ENCODE measurements around the gene MMS22L. TPM values are rescaled to one million over a fixed set of nuclear protein-coding genes. Genes with fewer than 3 reads are reported as not detected.
A peak's percentile ranks its signal among the peaks of the same experiment; 100 is the strongest.

Gene MMS22L
- total RNA-seq, 2 experiments from 2014 or later = 34.1 to 34.7 TPM

- Mint-ChIP-seq H3K4me1 (ENCODE audit: low read depth) (peaks cover 19% of the 10 kb centered on the region), H3K27ac (no peak overlapping the region), H3K36me3 (ENCODE audit: low read depth) (peaks cover 40% of the 10 kb centered on the region), H3K9me3 (no peaks in the 10 kb centered on the region), H3K4me3 (peak overlapping the region; percentile 81), H3K27me3 (no peaks in the 10 kb centered on the region)
- intact Hi-C loops (cut with micrococcal nuclease) = loop anchor here (10.0 kb wide), 1 partner anchor 386 kb away; the partner anchor contains the start of gene NDUFAF4
- ChIA-PET POLR2A (no interaction called here), CTCF (no interaction called here)
- DNase-seq = no peak
- ATAC-seq = no peak
- TF ChIP-seq CTCF (IDR thresholded peaks at IDR 0.05) = no peak
Observed at GRCh38 chr6:97280766-97281165, 2.2 kb downstream of the MMS22L start.

GRCh38 chr6:97275804-97276203, 7.2 kb downstream of the MMS22L start:
- ChIA-PET POLR2A (no interaction called here), CTCF (interaction anchor here (1.4 kb wide), 1 partner anchor 19 kb away, joined by 3 read pairs; no protein-coding TSS in a partner anchor)
- no peak for ATAC-seq
- no peaks in the 10 kb centered on the region for H3K9me3 Mint-ChIP-seq
- H3K4me3 Mint-ChIP-seq = no peak overlapping the region
- intact Hi-C loops (cut with micrococcal nuclease) = no loop called here
- no peaks in the 10 kb centered on the region for H3K27me3 Mint-ChIP-seq
- no peak for TF ChIP-seq CTCF (IDR thresholded peaks at IDR 0.05)
- H3K36me3 Mint-ChIP-seq (ENCODE audit: low read depth) = peaks cover 56% of the 10 kb centered on the region
- no peak overlapping the region for H3K27ac Mint-ChIP-seq
- H3K4me1 Mint-ChIP-seq (ENCODE audit: low read depth) = peaks cover 8% of the 10 kb centered on the region
- no peak for DNase-seq

GRCh38 chr6:97269821-97270220, 13.2 kb downstream of the MMS22L start:
- intact Hi-C loops (cut with micrococcal nuclease) = no loop called here
- H3K36me3 Mint-ChIP-seq (ENCODE audit: low read depth) = peaks cover 52% of the 10 kb centered on the region
- no peak for TF ChIP-seq CTCF (IDR thresholded peaks at IDR 0.05)
- POLR2A ChIA-PET = interaction anchor here (1.2 kb wide), 1 partner anchor 13 kb away, joined by 3 read pairs; the partner anchor contains the start of gene MMS22L
- H3K4me3 Mint-ChIP-seq = no peak overlapping the region
- H3K9me3 Mint-ChIP-seq = peaks cover 2% of the 10 kb centered on the region
- no peaks in the 10 kb centered on the region for H3K27me3 Mint-ChIP-seq
- DNase-seq (no peak), ATAC-seq (no peak)
- no peak overlapping the region for H3K27ac Mint-ChIP-seq
- no peaks in the 10 kb centered on the region for H3K4me1 Mint-ChIP-seq (ENCODE audit: low read depth)
- CTCF ChIA-PET = no interaction called here

- Mint-ChIP-seq H3K4me1 (ENCODE audit: low read depth) (no peaks in the 10 kb centered on the region), H3K36me3 (ENCODE audit: low read depth) (peaks cover 65% of the 10 kb centered on the region), H3K27me3 (no peaks in the 10 kb centered on the region), H3K4me3 (no peak overlapping the region), H3K27ac (no peak overlapping the region), H3K9me3 (peaks cover 2% of the 10 kb centered on the region)
- intact Hi-C loops (cut with micrococcal nuclease) = no loop called here
- TF ChIP-seq CTCF (IDR thresholded peaks at IDR 0.05) = no peak
- ChIA-PET POLR2A (no interaction called here), CTCF (no interaction called here)
- no peak for ATAC-seq
- no peak for DNase-seq
Observed at GRCh38 chr6:97262676-97263075, 20.3 kb downstream of the MMS22L start.

GRCh38 chr6:97246842-97247241, 36.2 kb downstream of the MMS22L start:
- CTCF ChIA-PET = interaction anchor here (1.0 to 1.3 kb wide), 2 partner anchors 10 to 30 kb away, joined by 3 read pairs; no protein-coding TSS in a partner anchor

More at GRCh38 chr6:97246842-97247241, 36.2 kb downstream of the MMS22L start:
- DNase-seq = no peak
- Mint-ChIP-seq H3K27me3 (no peaks in the 10 kb centered on the region), H3K4me1 (ENCODE audit: low read depth) (no peaks in the 10 kb centered on the region), H3K4me3 (no peak overlapping the region), H3K27ac (no peak overlapping the region), H3K36me3 (ENCODE audit: low read depth) (peaks cover 51% of the 10 kb centered on the region), H3K9me3 (peaks cover 2% of the 10 kb centered on the region)
- no peak for ATAC-seq
- POLR2A ChIA-PET = no interaction called here
- intact Hi-C loops (cut with micrococcal nuclease) = no loop called here
- no peak for TF ChIP-seq CTCF (IDR thresholded peaks at IDR 0.05)

All from activated CD8-positive, alpha-beta T cell treated with anti-CD3 and anti-CD28 coated beads for 36 hours (primary cell).